Stimulated activated naive B cell treated with anti-CD40 and anti-IgM and Interleukin-4, amounts not matched to agents 10 μg/mL and 1 μg/mL and 100 μg/mL, for 72 hours (primary cell): ENCODE data around the gene SPIC.

Source experiments
- ATAC-seq, 2 donors: fragments of 150-1000 bp; cut with Tn5 transposase; replicated peaks; 2 replicates each; pipeline ENCODE4 v1.10.0; 2021; ENCODE audit warnings: moderate library complexity in 1 of 2
- DNase-seq: peaks from one replicate; pipeline ENCODE4 v3.0.0; 2021
- H3K27ac Mint-ChIP-seq: one replicate; pipeline ENCODE4 v1.8.0; 2022; ENCODE audit warnings: mild to moderate bottlenecking, mixed read lengths
- H3K27me3 Mint-ChIP-seq, 2 donors: one replicate each; pipeline ENCODE4 v1.8.0; 2022; ENCODE audit warnings: mixed read lengths in 2 of 2
- H3K36me3 Mint-ChIP-seq, 2 donors: one replicate each; pipeline ENCODE4 v1.8.0; 2022; ENCODE audit warnings: mixed read lengths in 2 of 2, mild to moderate bottlenecking in 1 of 2
- H3K4me1 Mint-ChIP-seq, 2 donors: one replicate each; pipeline ENCODE4 v1.8.0; 2022; ENCODE audit warnings: mixed read lengths in 2 of 2, mild to moderate bottlenecking in 1 of 2
- H3K4me3 Mint-ChIP-seq, 2 donors: one replicate each; pipeline ENCODE4 v1.8.0; 2022; ENCODE audit warnings: mild to moderate bottlenecking in 2 of 2, mixed read lengths in 2 of 2, moderate library complexity in 1 of 2
- H3K9me3 Mint-ChIP-seq, 2 donors: one replicate each; pipeline ENCODE4 v1.8.0; 2022; ENCODE audit warnings: mixed read lengths in 2 of 2, mild to moderate bottlenecking in 1 of 2

Gene SPIC

DNA sequence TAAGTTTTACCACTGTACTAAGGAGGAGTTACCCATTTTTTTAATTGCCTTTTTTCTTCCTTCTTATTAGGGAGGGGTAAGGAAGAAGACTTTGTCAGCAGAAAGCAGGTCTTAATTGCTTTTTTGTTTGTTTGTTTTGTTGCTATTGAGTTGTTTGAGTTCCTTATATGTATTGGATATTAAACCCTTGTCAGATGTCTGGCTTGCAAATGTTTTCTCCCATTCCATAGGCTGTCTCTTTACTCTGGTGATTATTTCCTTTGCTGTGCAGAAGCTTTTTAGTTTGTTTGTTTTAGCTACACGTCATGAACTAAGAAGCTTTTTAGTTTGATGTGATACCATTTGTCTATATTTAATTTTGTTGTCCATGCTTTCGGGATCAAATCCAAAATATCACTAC, 13.3 kb downstream of the SPIC start:
- DNase-seq (no peak), ATAC-seq (no peak)
- peaks cover 6% of the 10 kb centered on the region in 2 donors for H3K27me3 Mint-ChIP-seq
- H3K27ac Mint-ChIP-seq, result no peak overlapping the region
- peaks cover 0 to 4% of the 10 kb centered on the region in 2 donors for H3K36me3 Mint-ChIP-seq
- peaks cover 0 to 9% of the 10 kb centered on the region in 2 donors for H3K4me1 Mint-ChIP-seq
- no peak overlapping the region for H3K4me3 Mint-ChIP-seq
- H3K9me3 Mint-ChIP-seq, result peaks cover 3 to 4% of the 10 kb centered on the region in 2 donors

DNA sequence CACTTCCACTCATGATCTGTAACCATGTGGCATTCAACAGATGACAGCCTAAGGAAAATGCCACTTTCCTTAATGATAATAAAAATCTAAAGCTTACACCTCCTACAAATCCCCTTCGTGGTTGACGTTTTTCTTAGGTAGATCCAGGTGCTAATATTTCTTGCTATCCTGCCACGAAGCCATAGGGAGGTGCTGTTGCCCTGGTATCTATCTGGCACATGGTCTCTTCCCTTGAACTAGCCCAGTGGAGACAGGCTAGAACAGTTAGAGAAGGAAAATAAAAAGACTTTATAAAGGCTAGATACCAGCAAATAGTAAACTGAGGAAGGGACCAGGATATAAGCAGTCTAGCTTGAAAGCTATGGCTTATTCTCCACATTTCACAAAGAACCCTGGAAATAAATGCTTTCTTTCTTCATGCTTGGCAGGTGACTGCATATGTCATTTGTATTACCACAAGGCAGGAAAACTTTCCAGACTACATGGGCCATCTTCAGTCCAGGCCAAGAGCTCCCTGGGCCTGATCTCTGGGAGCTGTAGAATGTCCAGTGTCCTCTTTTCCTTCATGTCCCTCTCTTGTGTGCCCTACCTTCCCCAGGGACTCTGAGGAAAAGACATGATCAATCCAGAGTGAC, 15.3 kb downstream of the SPIC start:
- Mint-ChIP-seq H3K36me3 (peaks cover 0 to 4% of the 10 kb centered on the region in 2 donors), H3K9me3 (peaks cover 3 to 4% of the 10 kb centered on the region in 2 donors), H3K27me3 (peaks cover 6% of the 10 kb centered on the region in 2 donors), H3K4me3 (no peak overlapping the region), H3K4me1 (peaks cover 0 to 9% of the 10 kb centered on the region in 2 donors), H3K27ac (no peak overlapping the region)
- ATAC-seq (peak; percentile 80 to 86), DNase-seq (peak; percentile 12)

- peaks cover 6% of the 10 kb centered on the region in 2 donors for H3K27me3 Mint-ChIP-seq
- no peak overlapping the region for H3K4me3 Mint-ChIP-seq
- ATAC-seq, result no peak
- DNase-seq, result no peak
- peaks cover 0 to 9% of the 10 kb centered on the region in 2 donors for H3K4me1 Mint-ChIP-seq
- H3K36me3 Mint-ChIP-seq, result peaks cover 0 to 4% of the 10 kb centered on the region in 2 donors
- H3K27ac Mint-ChIP-seq, result no peak overlapping the region
- H3K9me3 Mint-ChIP-seq, result peaks cover 3 to 4% of the 10 kb centered on the region in 2 donors
These were observed 16.2 kb downstream of the SPIC start for GRCh38 chr12:101491329-101491728.

- Mint-ChIP-seq H3K9me3 (peaks cover 3 to 4% of the 10 kb centered on the region in 2 donors), H3K27ac (no peak overlapping the region), H3K4me3 (no peak overlapping the region), H3K27me3 (peaks cover 6 to 11% of the 10 kb centered on the region in 2 donors), H3K4me1 (peaks cover 2 to 12% of the 10 kb centered on the region in 2 donors), H3K36me3 (peaks cover 0 to 4% of the 10 kb centered on the region in 2 donors)
- ATAC-seq (no peak), DNase-seq (no peak)
These were observed 18.4 kb downstream of the SPIC start for GRCh38 chr12:101493556-101493955.

GRCh38 chr12:101498252-101498651, 23.1 kb downstream of the SPIC start:
- Mint-ChIP-seq H3K9me3 (no peaks in the 10 kb centered on the region), H3K27ac (no peak overlapping the region), H3K27me3 (peaks cover 10 to 13% of the 10 kb centered on the region in 2 donors), H3K4me3 (no peak overlapping the region), H3K36me3 (no peaks in the 10 kb centered on the region), H3K4me1 (peaks cover 2 to 6% of the 10 kb centered on the region in 2 donors)
- ATAC-seq (peak in 1 of 2 donors; percentile 56), DNase-seq (no peak)

- H3K27me3 Mint-ChIP-seq, result peaks cover 13 to 16% of the 10 kb centered on the region in 2 donors
- peaks cover 11% of the 10 kb centered on the region in 2 donors for H3K4me1 Mint-ChIP-seq
- ATAC-seq (no peak), DNase-seq (no peak)
- peaks cover 7 to 8% of the 10 kb centered on the region in 2 donors for H3K9me3 Mint-ChIP-seq
- H3K4me3 Mint-ChIP-seq, result no peak overlapping the region
- no peak overlapping the region for H3K27ac Mint-ChIP-seq
- H3K36me3 Mint-ChIP-seq, result peaks cover 3 to 7% of the 10 kb centered on the region in 2 donors
These were observed 26.4 kb downstream of the SPIC start for GRCh38 chr12:101501410-101501995.

DNA sequence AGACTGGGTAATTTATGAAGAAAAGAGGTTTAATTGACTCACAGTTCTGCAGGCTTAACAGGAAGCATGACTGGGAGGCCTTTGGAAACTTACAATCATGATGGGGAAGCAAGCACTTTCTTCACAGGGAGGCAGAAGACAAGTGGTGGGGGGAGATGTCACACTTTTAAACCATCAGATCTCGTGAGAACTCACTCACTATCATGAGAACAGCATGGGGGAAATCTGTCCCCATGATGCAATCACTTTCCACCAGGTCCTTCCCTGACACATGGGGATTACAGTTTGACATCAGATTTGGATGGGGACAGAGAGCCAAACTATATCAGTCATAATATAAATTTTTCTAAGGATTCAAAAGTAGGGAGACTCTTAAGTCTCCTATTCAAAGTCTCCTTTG, 46.0 kb downstream of the SPIC start:
- no peak overlapping the region for H3K27ac Mint-ChIP-seq
- H3K4me1 Mint-ChIP-seq, result peaks cover 0 to 3% of the 10 kb centered on the region in 2 donors
- no peak for DNase-seq
- ATAC-seq, result no peak
- no peak overlapping the region for H3K4me3 Mint-ChIP-seq
- H3K36me3 Mint-ChIP-seq, result no peaks in the 10 kb centered on the region
- H3K9me3 Mint-ChIP-seq, result peaks cover 0 to 3% of the 10 kb centered on the region in 2 donors
- H3K27me3 Mint-ChIP-seq, result peaks cover 10 to 15% of the 10 kb centered on the region in 2 donors

- H3K4me3 Mint-ChIP-seq, result no peak overlapping the region
- no peak for DNase-seq
- peaks cover 0 to 3% of the 10 kb centered on the region in 2 donors for H3K4me1 Mint-ChIP-seq
- no peak for ATAC-seq
- H3K27me3 Mint-ChIP-seq, result peaks cover 4 to 14% of the 10 kb centered on the region in 2 donors
- H3K27ac Mint-ChIP-seq, result no peak overlapping the region
- no peaks in the 10 kb centered on the region for H3K9me3 Mint-ChIP-seq
- no peaks in the 10 kb centered on the region for H3K36me3 Mint-ChIP-seq
These were observed 52.5 kb downstream of the SPIC start for GRCh38 chr12:101527682-101528081.

DNA sequence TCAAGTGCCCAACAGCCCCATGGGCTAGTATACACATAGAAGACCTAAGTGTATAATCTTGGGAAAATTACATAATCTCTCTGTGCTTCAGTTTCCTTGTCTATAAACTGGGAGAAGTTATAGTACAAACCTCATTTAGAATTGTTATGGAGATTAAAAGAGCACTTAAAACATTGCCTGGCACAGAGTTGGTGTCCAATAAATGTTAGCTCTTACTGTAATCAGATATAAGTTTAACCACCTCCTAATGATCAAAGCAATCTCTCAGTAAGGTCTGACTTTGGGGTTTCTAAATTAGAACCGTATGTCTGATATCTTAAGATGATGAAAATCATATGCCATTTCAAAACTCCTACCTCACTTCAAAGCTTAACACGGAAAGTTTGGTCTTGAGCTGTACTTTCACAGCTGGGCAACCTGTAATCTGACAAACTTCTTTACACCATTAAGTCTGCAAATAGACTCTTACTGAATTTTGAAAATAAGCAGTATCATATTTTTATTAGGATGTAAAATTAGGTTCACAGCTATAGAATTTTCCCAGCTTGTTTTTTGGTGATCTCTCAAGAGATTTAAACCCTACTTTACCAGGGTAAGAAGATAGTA, 61.0 kb downstream of the SPIC start:
- DNase-seq (no peak), ATAC-seq (no peak)
- Mint-ChIP-seq H3K36me3 (no peaks in the 10 kb centered on the region), H3K9me3 (no peaks in the 10 kb centered on the region), H3K27me3 (peaks cover 4 to 16% of the 10 kb centered on the region in 2 donors), H3K4me1 (no peaks in the 10 kb centered on the region), H3K4me3 (no peak overlapping the region), H3K27ac (no peak overlapping the region)
